Suppressor macrophage treated with lipopolysaccharide for 4 hours (primary cell): ENCODE measurements around the gene SURF2.
"Not testable (repeated sequence)": the region's sequence is repeated elsewhere in the genome, so short reads cannot be mapped to it uniquely, and the experiment has no call there.

Source experiments
- DNase-seq: peaks from one replicate; pipeline ENCODE4 v3.0.0-alpha.2; 2020

SURF2 gene

GRCh38 chr9:133379153-133380086 is 23.1 kb downstream of the SURF2 start:
- DNase-seq, result no peak

GRCh38 chr9:133380734-133381133 is 24.4 kb downstream of the SURF2 start:
- DNase-seq, result no peak

GRCh38 chr9:133382507-133383141 is 26.3 kb downstream of the SURF2 start:
- DNase-seq, result no peak

- no peak for DNase-seq
Measured at GRCh38 chr9:133383438-133383837, 27.1 kb downstream of the SURF2 start.

- no peak for DNase-seq
Measured at GRCh38 chr9:133384736-133385321, 28.5 kb downstream of the SURF2 start.

GRCh38 chr9:133385452-133385851 is 29.1 kb downstream of the SURF2 start:
- no peak for DNase-seq

- no peak for DNase-seq
Measured at GRCh38 chr9:133386338-133386737, 30.0 kb downstream of the SURF2 start.

- no peak for DNase-seq
Measured at GRCh38 chr9:133387680-133388079, 31.3 kb downstream of the SURF2 start.

GRCh38 chr9:133389025-133389557 is 32.7 kb downstream of the SURF2 start:
- DNase-seq, result no peak

GRCh38 chr9:133389562-133389961 is 33.2 kb downstream of the SURF2 start:
- no peak for DNase-seq

- no peak for DNase-seq
Measured at GRCh38 chr9:133390713-133391112, 34.4 kb downstream of the SURF2 start.

GRCh38 chr9:133391449-133391848 is 35.1 kb downstream of the SURF2 start:
- not testable (repeated sequence) for DNase-seq

GRCh38 chr9:133392308-133392707 is 36.0 kb downstream of the SURF2 start:
- not testable (repeated sequence) for DNase-seq

GRCh38 chr9:133393399-133393798 is 37.0 kb downstream of the SURF2 start:
- no peak for DNase-seq

- no peak for DNase-seq
Measured at GRCh38 chr9:133394687-133395271, 38.4 kb downstream of the SURF2 start.

GRCh38 chr9:133396952-133397351 is 40.6 kb downstream of the SURF2 start:
- DNase-seq, result no peak

GRCh38 chr9:133397370-133397769 is 41.0 kb downstream of the SURF2 start:
- no peak for DNase-seq

- DNase-seq, result no peak
Measured at GRCh38 chr9:133397895-133398294, 41.5 kb downstream of the SURF2 start.

GRCh38 chr9:133400292-133400691 is 43.9 kb downstream of the SURF2 start:
- no peak for DNase-seq

- DNase-seq, result no peak
Measured at GRCh38 chr9:133401588-133401987, 45.2 kb downstream of the SURF2 start.

GRCh38 chr9:133402689-133403088 is 46.3 kb downstream of the SURF2 start:
- no peak for DNase-seq

- peak; percentile 38 for DNase-seq
Measured at GRCh38 chr9:133403766-133404453, 47.6 kb downstream of the SURF2 start.
